Heart left ventricle (tissue), 16 donors: ENCODE data around the gene MGMT. TPM values are rescaled to one million over a fixed set of nuclear protein-coding genes. Genes with fewer than 3 reads are reported as not detected.

Experiments used
- ATAC-seq, 4 donors: fragments of 200-7000 bp; cut with Tn5 transposase; one replicate each; pipeline ENCODE4 v1.9.1; 2020 to 2022; ENCODE audit warnings: moderate library complexity in 4 of 4, mild to moderate bottlenecking in 3 of 4, moderate number of reproducible peaks in 1 of 4
- DNase-seq, 5 donors: peaks; one replicate each; pipeline ENCODE4 v3.0.0-alpha.2; 2020
- H3K27ac ChIP-seq, 12 donors: fragments of 200-600 bp; sonication (generic) in 4 of 12; one replicate each; pipeline versions ENCODE4 v1.5.0 to v1.8.0; 2016 to 2022; ENCODE audit warnings: mild to moderate bottlenecking in 2 of 12
- H3K27me3 ChIP-seq, 9 donors: fragments of 200-600 bp; sonication (generic) in 2 of 9; one replicate each; pipeline versions ENCODE4 v1.5.1 to v1.8.0; 2016 to 2022; ENCODE audit warnings: mild to moderate bottlenecking in 3 of 9
- H3K36me3 ChIP-seq, 9 donors: fragments of 200-600 bp; sonication (generic) in 2 of 9; one replicate each; pipeline versions ENCODE4 v1.5.0 to v1.8.0; 2018 to 2022; ENCODE audit warnings: mild to moderate bottlenecking in 2 of 9
- H3K4me1 ChIP-seq, 12 donors: fragments of 200-600 bp; sonication (generic) in 4 of 12; one replicate each; pipeline versions ENCODE4 v1.5.0 to v1.8.0; 2016 to 2022; ENCODE audit warnings: mild to moderate bottlenecking in 3 of 12
- H3K4me3 ChIP-seq, 12 donors: fragments of 200-600 bp; sonication (generic) in 4 of 12; one replicate each; pipeline versions ENCODE4 v1.5.0 to v1.8.0; 2017 to 2022; ENCODE audit warnings: mild to moderate bottlenecking in 9 of 12, moderate library complexity in 4 of 12
- H3K9me3 ChIP-seq, 12 donors: fragments of 200-600 bp; sonication (generic) in 4 of 12; one replicate each; pipeline versions ENCODE4 v1.5.0 to v1.8.0; 2016 to 2022; ENCODE audit warnings: mild to moderate bottlenecking in 1 of 12
- CTCF ChIP-seq, 12 donors: fragments of 200-600 bp; sonication (generic) in 4 of 12; IDR thresholded peaks; one replicate each; pipeline versions ENCODE4 v1.5.0 to v1.8.0; 2018 to 2022; ENCODE audit warnings: antibody characterized with exemption in 12 of 12, mild to moderate bottlenecking in 5 of 12
- POLR2A ChIP-seq, 2 donors: fragments of 450-650 bp; IDR thresholded peaks; one replicate each; pipeline ENCODE4 v1.6.1; 2017; ENCODE audit warnings: antibody characterized with exemption in 2 of 2, mild to moderate bottlenecking in 2 of 2, moderate library complexity in 2 of 2
- WGBS, 4 donors: extraction: QIAGEN DNeasy Blood & Tissue Kit in 2 of 4; methylation state at CpG; one replicate each; pipeline versions ENCODE4 v1.1.5 to v1.1.7; 2013 to 2018; 5-methylcytosine and 5-hydroxymethylcytosine counted together
- intact Hi-C, 10 donors: fragments of 100-400 bp; cut with DNase I; formaldehyde crosslinking; loops; one replicate each; pipeline versions ENCODE4 v1.11.1 to v1.14.2; 2022
- polyA plus RNA-seq, 2 donors: library from polyadenylated mRNA; stranded (reverse); fragments of 200-250 nt; gene quantifications; one replicate each; pipeline ENCODE4 v1.2.3, GENCODE V29; 2013
- total RNA-seq, 9 donors: library from RNA; depleted of rRNA in 2 of 9; stranded (reverse); fragments of >200 nt in 2 of 9; fragmentation: NEBNext Ultra II Directional in 3 of 9; extraction: Animal tissue kit (Norgen Biotek cat#: 25700) in 3 of 9; gene quantifications; one replicate each; pipeline versions ENCODE4 v1.1.0 to v1.2.4, GENCODE V29; 2016 to 2023
- donor health status: ischemic (EF 13 %, LVEDD 7.1; RV severe dilation, severe dysfunction).
- donor health status: healthy with polysubstance abuse.
- donor health status: DM: no; HTN: yes; CAD: no.
- donor health status: DM: no; HTN: no; CAD: no.
- donor health status: ischemic (EF 25% LVEDD 6.9; RV normal size, moderate dysfunction).
- donor health status: ischemic (EF 25% LVEDD 5.7; RV mildly dilated, moderate dysfunction).
- donor health status: healthy.
- donor health status: DM: yes; HTN: yes; CAD: no.
- donor health status: ischemic (EF 35%, LVEDD 5.7; RV mildly dilated, moderate dysfunction).
- donor health status: nonischemic (EF 11% LVEDD 7.7; RV severe dilation, severe dysfunction).
- donor health status: DM: yes; HTN: yes; CAD: no.
- donor health status: PGD.
- donor health status: ischemic (EF 29% LVEDD 5.4; RV normal size, mild dysfunction).
- donor health status: nonischemic (EF 23%, LVEDD 6.1; RV moderate dilation, normal function).

The MGMT gene
- total and polyA plus RNA-seq, 11 donors = 6.2 to 25.3 (median 11.6) TPM

DNA sequence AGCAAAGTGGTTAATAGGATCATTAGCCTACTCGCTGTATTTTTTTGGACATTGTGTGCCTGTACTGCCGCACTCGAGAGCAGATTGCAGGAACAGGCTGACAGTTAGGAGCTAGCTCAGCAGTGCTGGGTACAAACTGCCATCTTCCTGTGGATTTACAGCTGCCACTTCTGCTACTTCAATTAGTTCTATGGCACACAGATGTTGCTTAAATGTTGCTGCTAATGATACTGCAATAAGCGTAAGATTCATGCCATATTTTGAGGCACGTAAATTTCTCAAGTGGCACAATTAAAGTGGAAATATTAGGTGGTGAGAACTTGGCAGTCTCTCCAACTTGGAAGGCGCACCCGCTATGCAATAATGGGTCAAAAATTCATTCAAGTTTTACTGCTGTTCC, 325.1 kb downstream of the MGMT start:
- 95 to 97% (median 96%) methylated on average over 7 of the region's 7 CpGs for WGBS, 4 donors
- no peak for ATAC-seq
- H3K9me3 ChIP-seq = peaks cover 0 to 15% (median 0%) of the 10 kb centered on the region in 12 donors
- H3K27ac ChIP-seq = no peak overlapping the region
- H3K4me3 ChIP-seq = no peak overlapping the region
- TF ChIP-seq POLR2A (IDR thresholded peaks at IDR 0.05) = no peak
- no peak for TF ChIP-seq CTCF (IDR thresholded peaks at IDR 0.05)
- no peak for DNase-seq
- no peaks in the 10 kb centered on the region for H3K36me3 ChIP-seq
- H3K27me3 ChIP-seq = no peaks in the 10 kb centered on the region
- intact Hi-C loops = no loop called here
- no peaks in the 10 kb centered on the region for H3K4me1 ChIP-seq

DNA sequence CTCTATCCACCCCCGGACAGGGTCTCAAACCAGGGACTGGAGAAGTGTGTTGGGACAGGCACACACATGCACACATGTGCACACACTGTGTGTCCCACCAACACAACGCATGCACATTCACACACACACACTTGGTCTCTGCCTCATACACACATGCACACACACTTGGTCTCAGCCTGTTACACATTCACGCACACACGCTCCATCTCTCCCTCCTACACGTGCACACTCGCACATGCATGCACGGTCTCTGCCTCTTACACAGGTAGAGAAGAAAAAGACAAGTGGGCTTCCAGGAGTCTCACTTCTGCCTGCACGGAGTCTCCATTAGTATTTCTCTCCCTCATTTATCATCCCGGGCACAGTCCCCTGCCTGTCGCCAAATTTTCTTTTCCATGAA, 325.8 kb downstream of the MGMT start:
- ATAC-seq (no peak), DNase-seq (no peak)
- H3K27ac ChIP-seq = no peak overlapping the region
- no peak overlapping the region for H3K4me3 ChIP-seq
- no peaks in the 10 kb centered on the region for H3K36me3 ChIP-seq
- no peaks in the 10 kb centered on the region for H3K27me3 ChIP-seq
- no peaks in the 10 kb centered on the region for H3K4me1 ChIP-seq
- 96 to 98% (median 96%) methylated on average over 10 of the region's 10 CpGs for WGBS, 4 donors
- no peak for TF ChIP-seq POLR2A (IDR thresholded peaks at IDR 0.05)
- TF ChIP-seq CTCF (IDR thresholded peaks at IDR 0.05) = no peak
- H3K9me3 ChIP-seq = peaks cover 0 to 11% (median 0%) of the 10 kb centered on the region in 12 donors
- intact Hi-C loops = no loop called here

GRCh38 chr10:129793479-129793878, 326.4 kb downstream of the MGMT start:
- no peak for DNase-seq
- ATAC-seq = no peak
- H3K27ac ChIP-seq = no peak overlapping the region
- TF ChIP-seq CTCF (IDR thresholded peaks at IDR 0.05) (no peak), POLR2A (IDR thresholded peaks at IDR 0.05) (no peak)
- H3K27me3 ChIP-seq = no peaks in the 10 kb centered on the region
- H3K9me3 ChIP-seq = peaks cover 0 to 15% (median under 1%) of the 10 kb centered on the region in 12 donors
- no peak overlapping the region for H3K4me3 ChIP-seq
- H3K36me3 ChIP-seq = no peaks in the 10 kb centered on the region
- intact Hi-C loops = no loop called here
- no peaks in the 10 kb centered on the region for H3K4me1 ChIP-seq
- WGBS, 4 donors = 86 to 93% (median 93%) methylated on average over 6 of the region's 6 CpGs

- H3K4me3 ChIP-seq = no peak overlapping the region
- no peaks in the 10 kb centered on the region for H3K27me3 ChIP-seq
- H3K9me3 ChIP-seq = peaks cover 0 to 21% (median 1%) of the 10 kb centered on the region in 12 donors
- H3K27ac ChIP-seq = no peak overlapping the region
- no peaks in the 10 kb centered on the region for H3K36me3 ChIP-seq
- no peak for DNase-seq
- TF ChIP-seq CTCF (IDR thresholded peaks at IDR 0.05) (no peak), POLR2A (IDR thresholded peaks at IDR 0.05) (no peak)
- intact Hi-C loops = no loop called here
- WGBS, 4 donors = 95 to 97% (median 97%) methylated on average over 22 of the region's 22 CpGs
- no peaks in the 10 kb centered on the region for H3K4me1 ChIP-seq
- ATAC-seq = no peak
Measured at GRCh38 chr10:129793996-129794395, 327.0 kb downstream of the MGMT start.
